ENCODE data around the gene ARID3A.
"Not testable (repeated sequence)": the region's sequence is repeated elsewhere in the genome, so short reads cannot be mapped to it uniquely, and the experiment has no call there.

Gene ARID3A

DNA sequence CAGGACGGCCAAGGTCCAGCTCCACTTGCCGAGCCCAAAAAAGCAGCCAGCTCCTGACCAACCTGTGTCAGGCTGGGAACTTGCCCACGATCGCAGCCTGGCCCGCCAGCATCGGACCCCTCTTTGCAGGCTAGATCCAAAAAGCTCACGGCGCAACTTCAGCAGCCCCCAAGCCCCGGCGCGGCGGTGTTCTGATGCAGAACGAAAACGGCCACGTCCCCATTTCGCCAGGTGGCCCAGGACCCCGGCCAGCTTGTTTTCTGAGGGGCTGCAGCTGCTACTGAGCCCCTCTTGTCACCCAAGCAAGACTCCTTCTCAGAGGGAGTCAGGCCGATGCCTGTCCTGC lies 93.8 kb downstream of the ARID3A start:
- Histone ChIP-seq H3K4me1 (ENCODE audit: insufficient read depth, low read length, poor library complexity, severe bottlenecking) (peaks cover 26% of the 10 kb centered on the region), H2AFZ (ENCODE audit: low read length) (no peak overlapping the region), H3K9me2 (replicated peaks; ENCODE audit: low read depth, low read length) (no peaks in the 10 kb centered on the region), H4K20me1 (ENCODE audit: insufficient read depth, low read length, poor library complexity, severe bottlenecking) (peaks cover 61% of the 10 kb centered on the region), H3K79me2 (ENCODE audit: insufficient read depth, low read length) (peaks cover 63% of the 10 kb centered on the region), H3K36me3 (ENCODE audit: insufficient read depth, low read length) (no peaks in the 10 kb centered on the region), H3K4me3 (ENCODE audit: low read length, poor library complexity, severe bottlenecking) (peak overlapping the region; percentile 99), H3K27me3 (ENCODE audit: insufficient read depth, low read length, poor library complexity, severe bottlenecking) (peaks cover 4% of the 10 kb centered on the region), H3F3A (ENCODE audit: low read depth) (peaks cover 13% of the 10 kb centered on the region; the same call in 1 of the 2 replicates), H3K4me2 (ENCODE audit: low read depth, low read length, poor library complexity, severe bottlenecking) (peak overlapping the region; percentile 97), H3K9me3 (ENCODE audit: insufficient read depth, low read depth, low read length) (no peaks in the 10 kb centered on the region), H3K9ac (ENCODE audit: low read depth, low read length, poor library complexity, severe bottlenecking) (peak overlapping the region; percentile 97)
- TF ChIP-seq EZH2phosphoT487 (IDR thresholded peaks at IDR 0.05; ENCODE audit: borderline replicate concordance): no peak
- TF ChIP-seq, protein P1, sequence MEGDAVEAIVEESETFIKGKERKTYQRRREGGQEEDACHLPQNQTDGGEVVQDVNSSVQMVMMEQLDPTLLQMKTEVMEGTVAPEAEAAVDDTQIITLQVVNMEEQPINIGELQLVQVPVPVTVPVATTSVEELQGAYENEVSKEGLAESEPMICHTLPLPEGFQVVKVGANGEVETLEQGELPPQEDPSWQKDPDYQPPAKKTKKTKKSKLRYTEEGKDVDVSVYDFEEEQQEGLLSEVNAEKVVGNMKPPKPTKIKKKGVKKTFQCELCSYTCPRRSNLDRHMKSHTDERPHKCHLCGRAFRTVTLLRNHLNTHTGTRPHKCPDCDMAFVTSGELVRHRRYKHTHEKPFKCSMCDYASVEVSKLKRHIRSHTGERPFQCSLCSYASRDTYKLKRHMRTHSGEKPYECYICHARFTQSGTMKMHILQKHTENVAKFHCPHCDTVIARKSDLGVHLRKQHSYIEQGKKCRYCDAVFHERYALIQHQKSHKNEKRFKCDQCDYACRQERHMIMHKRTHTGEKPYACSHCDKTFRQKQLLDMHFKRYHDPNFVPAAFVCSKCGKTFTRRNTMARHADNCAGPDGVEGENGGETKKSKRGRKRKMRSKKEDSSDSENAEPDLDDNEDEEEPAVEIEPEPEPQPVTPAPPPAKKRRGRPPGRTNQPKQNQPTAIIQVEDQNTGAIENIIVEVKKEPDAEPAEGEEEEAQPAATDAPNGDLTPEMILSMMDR (conservative IDR thresholded peaks at IDR 0.05; ENCODE audit: low read length): no peak

DNA sequence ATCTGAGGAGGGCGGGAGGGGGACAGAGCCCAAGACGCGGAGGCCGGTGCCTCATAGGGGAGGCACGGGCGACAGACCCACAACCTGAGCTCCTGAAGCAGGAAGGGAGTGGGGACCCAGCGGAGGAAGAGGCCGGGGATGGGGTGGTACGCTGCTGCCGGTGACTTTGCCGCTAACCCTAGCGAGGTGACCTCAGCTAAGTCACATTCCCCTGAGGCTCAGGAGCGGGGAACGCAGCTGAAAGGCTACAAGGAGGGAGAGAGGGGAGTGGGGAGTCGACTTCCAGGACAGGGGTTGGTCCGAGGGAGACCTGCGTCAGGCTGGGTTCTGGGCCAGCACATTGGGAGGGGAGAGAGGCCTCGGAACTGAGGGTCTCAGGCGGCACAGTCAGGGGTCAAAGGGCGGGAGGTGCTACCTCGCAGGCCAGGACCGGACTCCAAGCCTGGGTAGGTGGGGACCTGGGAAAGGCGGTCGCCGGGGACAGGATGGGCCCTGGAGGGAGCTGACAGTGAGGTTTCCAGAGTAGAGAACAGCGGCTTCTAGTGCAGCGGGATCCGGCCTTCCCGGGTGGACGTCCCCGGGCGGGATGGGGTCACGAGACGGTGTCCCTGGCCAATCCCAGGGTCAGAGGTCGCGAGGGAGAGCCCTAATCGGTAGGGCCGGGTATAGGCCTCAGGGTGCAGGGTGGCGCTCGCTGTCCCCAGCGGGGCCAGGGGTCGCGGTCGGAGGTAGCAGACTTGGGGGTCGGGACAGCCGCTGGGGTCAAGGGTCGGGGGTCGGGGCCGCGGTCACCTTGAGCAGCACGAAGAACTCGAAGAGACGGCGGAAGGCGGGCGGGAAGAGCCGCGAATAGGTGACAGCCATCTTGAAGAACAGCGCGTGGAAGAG lies 94.4 kb downstream of the ARID3A start:
- Histone ChIP-seq H3K9ac (ENCODE audit: low read depth, low read length, poor library complexity, severe bottlenecking) (peak overlapping the region; percentile 97), H4K20me1 (ENCODE audit: insufficient read depth, low read length, poor library complexity, severe bottlenecking) (peaks cover 55% of the 10 kb centered on the region), H2AFZ (ENCODE audit: low read length) (no peak overlapping the region), H3K27me3 (ENCODE audit: insufficient read depth, low read length, poor library complexity, severe bottlenecking) (peaks cover 4% of the 10 kb centered on the region), H3K4me1 (ENCODE audit: insufficient read depth, low read length, poor library complexity, severe bottlenecking) (peaks cover 26% of the 10 kb centered on the region), H3K9me2 (replicated peaks; ENCODE audit: low read depth, low read length) (no peaks in the 10 kb centered on the region), H3K4me2 (ENCODE audit: low read depth, low read length, poor library complexity, severe bottlenecking) (peak overlapping the region; percentile 97), H3K4me3 (ENCODE audit: low read length, poor library complexity, severe bottlenecking) (peak overlapping the region; percentile 99), H3K79me2 (ENCODE audit: insufficient read depth, low read length) (peaks cover 57% of the 10 kb centered on the region), H3K9me3 (ENCODE audit: insufficient read depth, low read depth, low read length) (no peaks in the 10 kb centered on the region), H3F3A (ENCODE audit: low read depth) (peaks cover 13% of the 10 kb centered on the region; the same call in 1 of the 2 replicates), H3K36me3 (ENCODE audit: insufficient read depth, low read length) (no peaks in the 10 kb centered on the region)
- no peak for TF ChIP-seq EZH2phosphoT487 (IDR thresholded peaks at IDR 0.05; ENCODE audit: borderline replicate concordance)
- TF ChIP-seq, protein P1 (conservative IDR thresholded peaks at IDR 0.05; ENCODE audit: low read length): no peak

DNA sequence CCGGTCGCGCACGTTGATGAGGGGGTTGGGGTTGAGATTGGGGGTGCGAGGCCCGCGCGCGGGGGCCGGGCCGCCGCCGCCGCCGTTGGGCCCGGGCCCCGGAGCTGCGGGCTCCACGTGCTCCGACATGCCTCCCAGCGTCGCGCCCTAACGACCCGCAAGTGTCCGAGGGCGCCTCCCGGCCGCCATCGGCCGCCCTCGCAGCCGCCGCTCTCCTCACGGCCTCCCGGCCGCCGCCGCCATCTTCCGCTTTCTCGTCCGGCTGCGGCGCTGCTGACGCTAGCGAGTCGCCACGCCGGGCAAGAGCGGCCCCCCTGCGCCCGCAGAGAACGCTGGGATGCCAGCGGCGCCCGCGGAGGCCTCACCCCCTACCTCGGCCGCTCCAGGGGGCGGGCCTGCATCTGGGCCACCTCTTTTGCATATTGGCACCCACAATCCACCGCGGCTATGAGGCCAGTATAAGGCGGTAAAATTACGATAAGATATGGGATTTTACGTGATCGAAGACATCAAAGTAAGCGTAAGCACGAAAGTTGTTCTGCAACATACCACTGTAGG lies 95.1 kb downstream of the ARID3A start, which contains the start of gene TMEM259:
Gene TMEM259, minus strand, starts transcription at position 256 of the 558 bp plus-strand sequence. Its CDS starts 127 bp downstream, at position 129.
- peaks cover 26% of the 10 kb centered on the region for H3K4me1 ChIP-seq (ENCODE audit: insufficient read depth, low read length, poor library complexity, severe bottlenecking)
- no peaks in the 10 kb centered on the region for H3K36me3 ChIP-seq (ENCODE audit: insufficient read depth, low read length)
- peaks cover 50% of the 10 kb centered on the region for H3K79me2 ChIP-seq (ENCODE audit: insufficient read depth, low read length)
- no peaks in the 10 kb centered on the region for H3K9me2 ChIP-seq (replicated peaks; ENCODE audit: low read depth, low read length)
- H3K27me3 ChIP-seq (ENCODE audit: insufficient read depth, low read length, poor library complexity, severe bottlenecking): peaks cover 4% of the 10 kb centered on the region
- H4K20me1 ChIP-seq (ENCODE audit: insufficient read depth, low read length, poor library complexity, severe bottlenecking): peaks cover 48% of the 10 kb centered on the region
- H3K9ac ChIP-seq (ENCODE audit: low read depth, low read length, poor library complexity, severe bottlenecking): peak within 1 kb of the TSS; percentile 97
- peak within 1 kb of the TSS; percentile 97 for H3K4me2 ChIP-seq (ENCODE audit: low read depth, low read length, poor library complexity, severe bottlenecking)
- peak within 1 kb of the TSS; percentile 35; the same call in 1 of the 2 replicates for H2AFZ ChIP-seq (ENCODE audit: low read length)
- no peaks in the 10 kb centered on the region for H3K9me3 ChIP-seq (ENCODE audit: insufficient read depth, low read depth, low read length)
- peak within 1 kb of the TSS; percentile 99 for H3K4me3 ChIP-seq (ENCODE audit: low read length, poor library complexity, severe bottlenecking)
- no peak for TF ChIP-seq EZH2phosphoT487 (IDR thresholded peaks at IDR 0.05; ENCODE audit: borderline replicate concordance)
- TF ChIP-seq, protein P1 (conservative IDR thresholded peaks at IDR 0.05; ENCODE audit: low read length): no peak
- H3F3A ChIP-seq (ENCODE audit: low read depth): peaks cover 15% of the 10 kb centered on the region; the same call in 1 of the 2 replicates

DNA sequence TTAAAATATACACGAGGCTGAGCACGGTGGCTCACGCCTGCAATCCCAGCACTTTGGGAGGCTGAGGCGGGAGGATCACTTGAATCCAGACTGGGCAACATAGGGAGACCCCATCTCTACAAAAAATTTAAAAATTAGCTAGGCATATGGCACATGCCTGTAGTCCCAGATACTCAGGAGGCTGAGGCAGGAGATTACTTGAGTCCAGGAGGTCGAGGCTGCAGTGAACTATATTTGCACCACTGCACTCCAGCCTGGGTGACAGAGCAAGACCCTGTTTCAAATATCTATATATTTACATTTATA lies 98.0 kb downstream of the ARID3A start:
- Histone ChIP-seq H3K79me2 (ENCODE audit: insufficient read depth, low read length) (peaks cover 46% of the 10 kb centered on the region), H3F3A (ENCODE audit: low read depth) (peaks cover 20% of the 10 kb centered on the region; the same call in 1 of the 2 replicates), H4K20me1 (ENCODE audit: insufficient read depth, low read length, poor library complexity, severe bottlenecking) (peaks cover 40% of the 10 kb centered on the region)
- H3K9me2 ChIP-seq (replicated peaks; ENCODE audit: low read depth, low read length); H3K27me3 ChIP-seq (ENCODE audit: insufficient read depth, low read length, poor library complexity, severe bottlenecking); H3K4me2 ChIP-seq (ENCODE audit: low read depth, low read length, poor library complexity, severe bottlenecking); H3K36me3 ChIP-seq (ENCODE audit: insufficient read depth, low read length); H3K9ac ChIP-seq (ENCODE audit: low read depth, low read length, poor library complexity, severe bottlenecking); H2AFZ ChIP-seq (ENCODE audit: low read length); H3K4me1 ChIP-seq (ENCODE audit: insufficient read depth, low read length, poor library complexity, severe bottlenecking); H3K4me3 ChIP-seq (ENCODE audit: low read length, poor library complexity, severe bottlenecking); H3K9me3 ChIP-seq (ENCODE audit: insufficient read depth, low read depth, low read length): not testable (repeated sequence)

DNA sequence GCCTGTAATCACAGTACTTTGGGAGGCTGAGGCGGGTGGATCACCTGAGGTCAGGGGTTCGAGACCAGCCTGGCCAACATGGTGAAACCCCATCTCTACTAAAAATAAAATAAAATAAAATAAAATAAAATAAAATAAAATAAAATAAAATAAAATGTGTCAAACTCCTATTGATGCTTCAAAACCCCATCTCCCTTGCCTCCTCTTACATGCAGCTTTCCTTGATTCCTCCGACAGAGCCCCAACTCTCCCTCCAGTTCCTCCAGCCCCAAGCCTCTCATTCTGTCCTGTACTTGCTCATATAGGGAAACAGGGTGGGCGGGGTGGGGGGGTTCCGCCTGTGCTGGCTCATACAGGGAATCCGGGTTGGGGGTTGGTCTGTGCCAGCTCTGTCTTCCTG lies 99.2 kb downstream of the ARID3A start:
- not testable (repeated sequence) for H3K9me3 ChIP-seq (ENCODE audit: insufficient read depth, low read depth, low read length); H3K27me3 ChIP-seq (ENCODE audit: insufficient read depth, low read length, poor library complexity, severe bottlenecking); H3K9ac ChIP-seq (ENCODE audit: low read depth, low read length, poor library complexity, severe bottlenecking); H3K4me1 ChIP-seq (ENCODE audit: insufficient read depth, low read length, poor library complexity, severe bottlenecking); H3K9me2 ChIP-seq (replicated peaks; ENCODE audit: low read depth, low read length); H3K4me3 ChIP-seq (ENCODE audit: low read length, poor library complexity, severe bottlenecking); H3K36me3 ChIP-seq (ENCODE audit: insufficient read depth, low read length); H2AFZ ChIP-seq (ENCODE audit: low read length); H3K4me2 ChIP-seq (ENCODE audit: low read depth, low read length, poor library complexity, severe bottlenecking)
- peaks cover 40% of the 10 kb centered on the region for H4K20me1 ChIP-seq (ENCODE audit: insufficient read depth, low read length, poor library complexity, severe bottlenecking)
- H3F3A ChIP-seq (ENCODE audit: low read depth): peaks cover 20% of the 10 kb centered on the region; the same call in 1 of the 2 replicates
- H3K79me2 ChIP-seq (ENCODE audit: insufficient read depth, low read length): peaks cover 46% of the 10 kb centered on the region

Data from Loucy (cell line).